ENCODE measurements around the gene TLR10. TPM values are rescaled to one million over a fixed set of nuclear protein-coding genes. Genes with fewer than 3 reads are reported as not detected.
"Not testable (repeated sequence)": the region's sequence is repeated elsewhere in the genome, so short reads cannot be mapped to it uniquely, and the experiment has no call there.

Gene TLR10
- polyA plus RNA-seq, 1 donor from 2014 or later: 0.14 TPM

- Histone ChIP-seq H2AFZ (ENCODE audit: low read depth, low read length) (no peak overlapping the region), H3K9me2 (ENCODE audit: insufficient read depth, low read length) (no peaks in the 10 kb centered on the region), H3K79me2 (replicated peaks; ENCODE audit: insufficient read depth, low read length) (no peaks in the 10 kb centered on the region), H3K9ac (ENCODE audit: low read length) (no peak overlapping the region), H3F3A (ENCODE audit: insufficient read depth, low read length, poor library complexity, severe bottlenecking) (no peaks in the 10 kb centered on the region), H3K27ac (ENCODE audit: low read length) (no peak overlapping the region), H3K36me3 (ENCODE audit: insufficient read depth, low read length) (no peaks in the 10 kb centered on the region), H3K9me3 (ENCODE audit: low read length) (no peaks in the 10 kb centered on the region), H4K20me1 (ENCODE audit: insufficient read depth) (no peaks in the 10 kb centered on the region), H3K4me2 (ENCODE audit: low read length) (no peak overlapping the region), H3K4me3 (ENCODE audit: low read length) (no peak overlapping the region), H3K27me3 (ENCODE audit: insufficient read depth, low read depth, low read length) (no peaks in the 10 kb centered on the region)
- TF ChIP-seq POLR2AphosphoS5 (IDR thresholded peaks at IDR 0.05) (no peak), SMC3 (conservative IDR thresholded peaks at IDR 0.05; ENCODE audit: poor library complexity) (no peak), RAD21 (conservative IDR thresholded peaks at IDR 0.05) (no peak), EP300 (conservative IDR thresholded peaks at IDR 0.05; ENCODE audit: poor library complexity, severe bottlenecking) (no peak), MXI1 (conservative IDR thresholded peaks at IDR 0.05; ENCODE audit: poor library complexity, severe bottlenecking) (no peak), EZH2 (IDR thresholded peaks at IDR 0.05; ENCODE audit: borderline replicate concordance, insufficient read depth, low read length, poor library complexity, severe bottlenecking) (no peak), CTCF (IDR thresholded peaks at IDR 0.05; ENCODE audit: poor library complexity, severe bottlenecking) (no peak), TAF1 (IDR thresholded peaks at IDR 0.05; ENCODE audit: low read depth) (no peak), REST (IDR thresholded peaks at IDR 0.05; ENCODE audit: borderline replicate concordance) (no peak)
Measured at GRCh38 chr4:38814386-38814785, 31.6 kb upstream of the TLR10 start.

DNA sequence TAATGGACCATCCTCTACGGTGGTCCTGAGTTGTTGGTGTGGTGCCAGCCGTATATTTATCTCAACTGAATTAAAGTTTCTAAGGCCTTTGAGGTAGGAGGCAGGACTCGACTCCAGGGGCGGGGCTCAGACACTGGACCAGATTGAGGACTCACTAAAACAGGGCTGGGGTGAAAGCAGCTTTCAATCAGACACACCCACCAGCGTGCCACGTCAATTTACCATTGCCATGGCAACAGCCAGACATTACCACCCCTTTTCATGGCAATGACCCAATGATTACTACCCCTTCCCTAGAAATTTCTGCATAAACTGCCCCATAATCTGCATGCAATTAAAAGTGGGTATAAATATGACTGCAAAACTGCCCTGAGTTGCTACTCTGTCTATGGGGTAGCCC, 28.5 kb upstream of the TLR10 start:
- H4K20me1 ChIP-seq (ENCODE audit: insufficient read depth): no peaks in the 10 kb centered on the region
- no peak overlapping the region for H3K9ac ChIP-seq (ENCODE audit: low read length)
- H3K27ac ChIP-seq (ENCODE audit: low read length): no peak overlapping the region
- no peak overlapping the region for H3K4me3 ChIP-seq (ENCODE audit: low read length)
- H3K79me2 ChIP-seq (replicated peaks; ENCODE audit: insufficient read depth, low read length): no peaks in the 10 kb centered on the region
- H3K4me2 ChIP-seq (ENCODE audit: low read length): no peak overlapping the region
- H3F3A ChIP-seq (ENCODE audit: insufficient read depth, low read length, poor library complexity, severe bottlenecking): no peaks in the 10 kb centered on the region
- no peaks in the 10 kb centered on the region for H3K27me3 ChIP-seq (ENCODE audit: insufficient read depth, low read depth, low read length)
- no peaks in the 10 kb centered on the region for H3K9me2 ChIP-seq (ENCODE audit: insufficient read depth, low read length)
- no peak overlapping the region for H2AFZ ChIP-seq (ENCODE audit: low read depth, low read length)
- H3K36me3 ChIP-seq (ENCODE audit: insufficient read depth, low read length): no peaks in the 10 kb centered on the region
- no peaks in the 10 kb centered on the region for H3K9me3 ChIP-seq (ENCODE audit: low read length)
- no peak for TF ChIP-seq EP300 (conservative IDR thresholded peaks at IDR 0.05; ENCODE audit: poor library complexity, severe bottlenecking)
- TF ChIP-seq EZH2 (IDR thresholded peaks at IDR 0.05; ENCODE audit: borderline replicate concordance, insufficient read depth, low read length, poor library complexity, severe bottlenecking): no peak
- no peak for TF ChIP-seq POLR2AphosphoS5 (IDR thresholded peaks at IDR 0.05)
- no peak for TF ChIP-seq REST (IDR thresholded peaks at IDR 0.05; ENCODE audit: borderline replicate concordance)
- no peak for TF ChIP-seq SMC3 (conservative IDR thresholded peaks at IDR 0.05; ENCODE audit: poor library complexity)
- TF ChIP-seq CTCF (IDR thresholded peaks at IDR 0.05; ENCODE audit: poor library complexity, severe bottlenecking): no peak
- no peak for TF ChIP-seq RAD21 (conservative IDR thresholded peaks at IDR 0.05)
- TF ChIP-seq TAF1 (IDR thresholded peaks at IDR 0.05; ENCODE audit: low read depth): no peak
- TF ChIP-seq MXI1 (conservative IDR thresholded peaks at IDR 0.05; ENCODE audit: poor library complexity, severe bottlenecking): no peak

GRCh38 chr4:38807462-38807861, 24.7 kb upstream of the TLR10 start:
- H3K27me3 ChIP-seq (ENCODE audit: insufficient read depth, low read depth, low read length); H3K4me2 ChIP-seq (ENCODE audit: low read length); H3K9ac ChIP-seq (ENCODE audit: low read length); H3K4me3 ChIP-seq (ENCODE audit: low read length); H2AFZ ChIP-seq (ENCODE audit: low read depth, low read length); H3K27ac ChIP-seq (ENCODE audit: low read length); H4K20me1 ChIP-seq (ENCODE audit: insufficient read depth); H3K9me2 ChIP-seq (ENCODE audit: insufficient read depth, low read length); H3K36me3 ChIP-seq (ENCODE audit: insufficient read depth, low read length); H3F3A ChIP-seq (ENCODE audit: insufficient read depth, low read length, poor library complexity, severe bottlenecking); H3K9me3 ChIP-seq (ENCODE audit: low read length); H3K79me2 ChIP-seq (replicated peaks; ENCODE audit: insufficient read depth, low read length): not testable (repeated sequence)

Data from neural cell (in vitro differentiated cells).